ENCODE results near the gene ROR1.
A peak's percentile ranks its signal among the peaks of the same experiment; 100 is the strongest.

The ROR1 gene

GRCh38 chr1:63955370-63956145 lies 181.7 kb downstream of the ROR1 start:
- H3K79me1 ChIP-seq (replicated peaks; ENCODE audit: low read length, poor library complexity, severe bottlenecking) = peaks cover 12% of the 10 kb centered on the region
- H4K91ac ChIP-seq (ENCODE audit: low read length) = no peak overlapping the region
- no peak overlapping the region for H2AK5ac ChIP-seq (ENCODE audit: low read length, severe bottlenecking)
- no peak overlapping the region for H3K4me3 ChIP-seq (ENCODE audit: insufficient read depth in 1 of 2, low read depth in 1 of 2, low read length in 2 of 2)
- H3K9ac ChIP-seq (ENCODE audit: low read length) = peak overlapping the region; percentile 62
- H3K27me3 ChIP-seq (ENCODE audit: control insufficient read depth in 1 of 2, insufficient read depth in 1 of 2, low read length in 2 of 2) = no peaks in the 10 kb centered on the region
- H2BK12ac ChIP-seq (ENCODE audit: low read length in 2 of 2) = no peak overlapping the region
- H3K4ac ChIP-seq (ENCODE audit: low read depth in 1 of 2, low read length in 2 of 2) = no peak overlapping the region
- peaks cover 0 to 4% of the 10 kb centered on the region in 2 experiments for H3K36me3 ChIP-seq (ENCODE audit: control insufficient read depth in 1 of 2, insufficient read depth in 2 of 2, low read depth in 1 of 2, low read length in 2 of 2)
- H2AFZ ChIP-seq (ENCODE audit: low read depth, low read length) = no peak overlapping the region
- H3K27ac ChIP-seq (ENCODE audit: low read length, poor library complexity, severe bottlenecking) = no peak overlapping the region
- DNase-seq = no peak
- WGBS = 94% methylated on average over 8 of the region's 8 CpGs
- peaks cover 26% of the 10 kb centered on the region for H3K9me3 ChIP-seq (ENCODE audit: control insufficient read depth, low read length)
- H3K14ac ChIP-seq (ENCODE audit: low read length in 2 of 2) = no peak overlapping the region
- no peak overlapping the region for H3K18ac ChIP-seq (ENCODE audit: low read depth in 1 of 2, low read length in 2 of 2)
- H3K4me2 ChIP-seq (ENCODE audit: low read length, poor library complexity, severe bottlenecking) = no peak overlapping the region
- no peak overlapping the region for H2BK5ac ChIP-seq (ENCODE audit: low read depth, low read length, poor library complexity, severe bottlenecking)
- H3K23ac ChIP-seq (ENCODE audit: low read length in 2 of 2) = no peak overlapping the region
- H3K4me1 ChIP-seq (ENCODE audit: control insufficient read depth, insufficient read depth, low read depth, low read length) = peaks cover 3% of the 10 kb centered on the region
- no peak overlapping the region for H2BK15ac ChIP-seq (ENCODE audit: low read depth, poor library complexity, severe bottlenecking)
- H4K8ac ChIP-seq (ENCODE audit: low read length) = peak overlapping the region; percentile 55
- no peak overlapping the region for H2BK120ac ChIP-seq (ENCODE audit: low read depth, low read length)

- H2AFZ ChIP-seq (ENCODE audit: low read depth, low read length) = no peak overlapping the region
- H4K91ac ChIP-seq (ENCODE audit: low read length) = no peak overlapping the region
- H3K4me1 ChIP-seq (ENCODE audit: control insufficient read depth, insufficient read depth, low read depth, low read length) = peaks cover 2% of the 10 kb centered on the region
- WGBS = 80% methylated on average over 1 of the region's 2 CpGs
- H3K9ac ChIP-seq (ENCODE audit: low read length) = no peak overlapping the region
- H3K79me1 ChIP-seq (replicated peaks; ENCODE audit: low read length, poor library complexity, severe bottlenecking) = peaks cover 11% of the 10 kb centered on the region
- H2BK12ac ChIP-seq (ENCODE audit: low read length in 2 of 2) = no peak overlapping the region
- H3K23ac ChIP-seq (ENCODE audit: low read length in 2 of 2) = no peak overlapping the region
- H2BK120ac ChIP-seq (ENCODE audit: low read depth, low read length) = no peak overlapping the region
- no peak overlapping the region for H2AK5ac ChIP-seq (ENCODE audit: low read length, severe bottlenecking)
- no peak overlapping the region for H4K8ac ChIP-seq (ENCODE audit: low read length)
- no peak overlapping the region for H3K4me2 ChIP-seq (ENCODE audit: low read length, poor library complexity, severe bottlenecking)
- no peak overlapping the region for H3K14ac ChIP-seq (ENCODE audit: low read length in 2 of 2)
- H3K18ac ChIP-seq (ENCODE audit: low read depth in 1 of 2, low read length in 2 of 2) = no peak overlapping the region
- peaks cover 0 to 4% of the 10 kb centered on the region in 2 experiments for H3K36me3 ChIP-seq (ENCODE audit: control insufficient read depth in 1 of 2, insufficient read depth in 2 of 2, low read depth in 1 of 2, low read length in 2 of 2)
- no peak overlapping the region for H3K27ac ChIP-seq (ENCODE audit: low read length, poor library complexity, severe bottlenecking)
- no peak for DNase-seq
- H2BK15ac ChIP-seq (ENCODE audit: low read depth, poor library complexity, severe bottlenecking) = no peak overlapping the region
- no peak overlapping the region for H3K4ac ChIP-seq (ENCODE audit: low read depth in 1 of 2, low read length in 2 of 2)
- peaks cover 21% of the 10 kb centered on the region for H3K9me3 ChIP-seq (ENCODE audit: control insufficient read depth, low read length)
- no peak overlapping the region for H2BK5ac ChIP-seq (ENCODE audit: low read depth, low read length, poor library complexity, severe bottlenecking)
- H3K27me3 ChIP-seq (ENCODE audit: control insufficient read depth in 1 of 2, insufficient read depth in 1 of 2, low read length in 2 of 2) = no peaks in the 10 kb centered on the region
- no peak overlapping the region for H3K4me3 ChIP-seq (ENCODE audit: insufficient read depth in 1 of 2, low read depth in 1 of 2, low read length in 2 of 2)
Observed at GRCh38 chr1:63958556-63958955, 184.7 kb downstream of the ROR1 start.

- Histone ChIP-seq H3K14ac (ENCODE audit: low read length in 2 of 2) (no peak overlapping the region), H2BK120ac (ENCODE audit: low read depth, low read length) (no peak overlapping the region), H4K8ac (ENCODE audit: low read length) (no peak overlapping the region), H3K36me3 (ENCODE audit: control insufficient read depth in 1 of 2, insufficient read depth in 2 of 2, low read depth in 1 of 2, low read length in 2 of 2) (peaks cover 0 to 4% of the 10 kb centered on the region in 2 experiments), H2AK5ac (ENCODE audit: low read length, severe bottlenecking) (no peak overlapping the region), H2AFZ (ENCODE audit: low read depth, low read length) (no peak overlapping the region), H3K18ac (ENCODE audit: low read depth in 1 of 2, low read length in 2 of 2) (no peak overlapping the region), H2BK12ac (ENCODE audit: low read length in 2 of 2) (no peak overlapping the region), H3K23ac (ENCODE audit: low read length in 2 of 2) (no peak overlapping the region), H3K9me3 (ENCODE audit: control insufficient read depth, low read length) (peaks cover 8% of the 10 kb centered on the region), H3K4me3 (ENCODE audit: insufficient read depth in 1 of 2, low read depth in 1 of 2, low read length in 2 of 2) (no peak overlapping the region), H2BK5ac (ENCODE audit: low read depth, low read length, poor library complexity, severe bottlenecking) (no peak overlapping the region), H2BK15ac (ENCODE audit: low read depth, poor library complexity, severe bottlenecking) (no peak overlapping the region), H3K9ac (ENCODE audit: low read length) (no peak overlapping the region), H4K91ac (ENCODE audit: low read length) (no peak overlapping the region), H3K27ac (ENCODE audit: low read length, poor library complexity, severe bottlenecking) (no peak overlapping the region), H3K4me2 (ENCODE audit: low read length, poor library complexity, severe bottlenecking) (no peak overlapping the region), H3K79me1 (replicated peaks; ENCODE audit: low read length, poor library complexity, severe bottlenecking) (peaks cover 8% of the 10 kb centered on the region), H3K27me3 (ENCODE audit: control insufficient read depth in 1 of 2, insufficient read depth in 1 of 2, low read length in 2 of 2) (no peaks in the 10 kb centered on the region), H3K4ac (ENCODE audit: low read depth in 1 of 2, low read length in 2 of 2) (no peak overlapping the region), H3K4me1 (ENCODE audit: control insufficient read depth, insufficient read depth, low read depth, low read length) (peaks cover 2% of the 10 kb centered on the region)
- WGBS = 87% methylated on average over 4 of the region's 5 CpGs
- peak; percentile 54 for DNase-seq
Observed at GRCh38 chr1:63960326-63960725, 186.5 kb downstream of the ROR1 start.

- H3K4me3 ChIP-seq (ENCODE audit: insufficient read depth in 1 of 2, low read depth in 1 of 2, low read length in 2 of 2) = no peak overlapping the region
- no peak overlapping the region for H4K8ac ChIP-seq (ENCODE audit: low read length)
- no peak overlapping the region for H3K14ac ChIP-seq (ENCODE audit: low read length in 2 of 2)
- H3K23ac ChIP-seq (ENCODE audit: low read length in 2 of 2) = no peak overlapping the region
- no peaks in the 10 kb centered on the region for H3K36me3 ChIP-seq (ENCODE audit: control insufficient read depth in 1 of 2, insufficient read depth in 2 of 2, low read depth in 1 of 2, low read length in 2 of 2)
- no peak for DNase-seq
- no peaks in the 10 kb centered on the region for H3K9me3 ChIP-seq (ENCODE audit: control insufficient read depth, low read length)
- H3K27me3 ChIP-seq (ENCODE audit: control insufficient read depth in 1 of 2, insufficient read depth in 1 of 2, low read length in 2 of 2) = no peaks in the 10 kb centered on the region
- no peak overlapping the region for H3K4me2 ChIP-seq (ENCODE audit: low read length, poor library complexity, severe bottlenecking)
- no peak overlapping the region for H3K18ac ChIP-seq (ENCODE audit: low read depth in 1 of 2, low read length in 2 of 2)
- H3K27ac ChIP-seq (ENCODE audit: low read length, poor library complexity, severe bottlenecking) = no peak overlapping the region
- no peak overlapping the region for H2BK5ac ChIP-seq (ENCODE audit: low read depth, low read length, poor library complexity, severe bottlenecking)
- peaks cover 7% of the 10 kb centered on the region for H3K4me1 ChIP-seq (ENCODE audit: control insufficient read depth, insufficient read depth, low read depth, low read length)
- 90% methylated on average over 12 of the region's 12 CpGs for WGBS
- H2BK12ac ChIP-seq (ENCODE audit: low read length in 2 of 2) = no peak overlapping the region
- H3K4ac ChIP-seq (ENCODE audit: low read depth in 1 of 2, low read length in 2 of 2) = no peak overlapping the region
- H4K91ac ChIP-seq (ENCODE audit: low read length) = no peak overlapping the region
- H2BK120ac ChIP-seq (ENCODE audit: low read depth, low read length) = no peak overlapping the region
- no peak overlapping the region for H2AK5ac ChIP-seq (ENCODE audit: low read length, severe bottlenecking)
- H2AFZ ChIP-seq (ENCODE audit: low read depth, low read length) = no peak overlapping the region
- peaks cover 11% of the 10 kb centered on the region for H3K79me1 ChIP-seq (replicated peaks; ENCODE audit: low read length, poor library complexity, severe bottlenecking)
- no peak overlapping the region for H3K9ac ChIP-seq (ENCODE audit: low read length)
- no peak overlapping the region for H2BK15ac ChIP-seq (ENCODE audit: low read depth, poor library complexity, severe bottlenecking)
Observed at GRCh38 chr1:63966016-63966415, 192.2 kb downstream of the ROR1 start.
